Right lobe of liver (tissue), 6 donors: ENCODE results near the gene VDR. TPM values are rescaled to one million over a fixed set of nuclear protein-coding genes. Genes with fewer than 3 reads are reported as not detected.

Experiments
- ATAC-seq, 4 donors: fragments of 200-7000 bp; cut with Tn5 transposase; one replicate each; pipeline ENCODE4 v1.9.1; 2020; ENCODE audit warnings: mild to moderate bottlenecking in 4 of 4, moderate library complexity in 4 of 4
- DNase-seq, 3 donors: peaks; one replicate each; pipeline ENCODE4 v3.0.0-alpha.2; 2020
- H3K27ac ChIP-seq, 3 donors: fragments of 200-600 bp; one replicate each; pipeline ENCODE4 v1.8.0; 2022
- H3K27me3 ChIP-seq, 2 donors: fragments of 200-600 bp; one replicate each; pipeline ENCODE4 v1.8.0; 2022
- H3K36me3 ChIP-seq, 4 donors: fragments of 200-600 bp; sonication (generic) in 1 of 4; one replicate each; pipeline versions ENCODE4 v1.5.1 to v1.8.0; 2017 to 2022; ENCODE audit warnings: control low read depth in 1 of 4
- H3K4me1 ChIP-seq, 4 donors: fragments of 200-600 bp; sonication (generic) in 1 of 4; one replicate each; pipeline versions ENCODE4 v1.5.1 to v1.8.0; 2017 to 2022; ENCODE audit warnings: control low read depth in 1 of 4
- H3K4me3 ChIP-seq, 3 donors: fragments of 200-600 bp; one replicate each; pipeline ENCODE4 v1.8.0; 2022
- H3K9me3 ChIP-seq, 4 donors: fragments of 200-600 bp; sonication (generic) in 1 of 4; one replicate each; pipeline versions ENCODE4 v1.5.1 to v1.8.0; 2017 to 2022; ENCODE audit warnings: control low read depth in 1 of 4
- CTCF ChIP-seq, 4 donors: fragments of 200-600 bp in 3 of 4; fragments of 450-650 bp in 1 of 4; IDR thresholded peaks; one replicate each; pipeline versions ENCODE4 v1.5.1 to v1.8.0; 2016 to 2022; ENCODE audit warnings: antibody characterized with exemption in 4 of 4, mild to moderate bottlenecking in 2 of 4
- POLR2A ChIP-seq: fragments of 450-650 bp; IDR thresholded peaks from one replicate; pipeline ENCODE4 v1.6.1; 2017; ENCODE audit warnings: antibody characterized with exemption, mild to moderate bottlenecking
- WGBS: methylation state at CpG from one replicate; pipeline ENCODE4 v1.1.6; 2018; ENCODE audit warnings: low coverage, low lambda C conversion rate; ENCODE audit not compliant: insufficient coverage; ENCODE audit errors: missing lambda C conversion rate; 5-methylcytosine and 5-hydroxymethylcytosine counted together
- intact Hi-C, 2 donors: fragments of 100-400 bp; cut with DNase I; formaldehyde crosslinking; loops; one replicate each; pipeline versions ENCODE4 v1.11.2 to v1.14.1; 2022
- total RNA-seq, 6 experiments: library from RNA; depleted of rRNA in 2 of 6; stranded (reverse); fragments of >200 nt in 2 of 6; fragmentation: NEBNext Ultra II Directional in 3 of 6; extraction: Animal tissue kit (Norgen Biotek cat#: 25700) in 3 of 6; gene quantifications; one replicate each; pipeline versions ENCODE4 v1.1.0 to v1.2.4, GENCODE V29; 2016 to 2023
- donor health status: DM: no; HTN: yes; CAD: no.
- donor health status: DM: no; HTN: no; CAD: no.
- donor health status: DM: no; HTN: no; CAD: no.
- donor health status: DM: no; HTN: yes; CAD: no.
- donor health status: DM: no; HTN: yes; CAD: no.

VDR gene
- total RNA-seq, 6 experiments from 2014 or later, result 0.18 to 1.2 (median 0.39) TPM

GRCh38 chr12:47868552-47869031 lies 36.2 kb downstream of the VDR start:
- Histone ChIP-seq H3K9me3 (no peaks in the 10 kb centered on the region), H3K36me3 (no peaks in the 10 kb centered on the region), H3K27me3 (no peaks in the 10 kb centered on the region), H3K4me3 (no peak overlapping the region), H3K4me1 (peaks cover 0 to 13% (median 4%) of the 10 kb centered on the region in 4 donors), H3K27ac (no peak overlapping the region)
- TF ChIP-seq CTCF (IDR thresholded peaks at IDR 0.05) (no peak), POLR2A (no peak)
- WGBS, result 60% methylated on average over 5 of the region's 8 CpGs
- intact Hi-C loops, result no loop called here
- no peak for DNase-seq
- peak in 1 of 4 donors; percentile 5 for ATAC-seq

- TF ChIP-seq CTCF (IDR thresholded peaks at IDR 0.05) (no peak), POLR2A (no peak)
- H3K9me3 ChIP-seq, result no peaks in the 10 kb centered on the region
- H3K27ac ChIP-seq, result no peak overlapping the region
- no peak for ATAC-seq
- H3K4me1 ChIP-seq, result peaks cover 0 to 13% (median 4%) of the 10 kb centered on the region in 4 donors
- 60% methylated on average over 1 of the region's 2 CpGs for WGBS
- H3K27me3 ChIP-seq, result no peaks in the 10 kb centered on the region
- H3K4me3 ChIP-seq, result no peak overlapping the region
- intact Hi-C loops, result no loop called here
- no peak for DNase-seq
- no peaks in the 10 kb centered on the region for H3K36me3 ChIP-seq
Measured at GRCh38 chr12:47868041-47868440, 36.8 kb downstream of the VDR start.

GRCh38 chr12:47867495-47867941 lies 37.3 kb downstream of the VDR start:
- intact Hi-C loops, result no loop called here
- ATAC-seq (no peak), DNase-seq (no peak)
- Histone ChIP-seq H3K4me3 (no peak overlapping the region), H3K27ac (no peak overlapping the region), H3K9me3 (no peaks in the 10 kb centered on the region), H3K27me3 (no peaks in the 10 kb centered on the region), H3K36me3 (no peaks in the 10 kb centered on the region), H3K4me1 (peaks cover 0 to 13% (median 4%) of the 10 kb centered on the region in 4 donors)
- TF ChIP-seq POLR2A (no peak), CTCF (IDR thresholded peaks at IDR 0.05) (no peak)
- WGBS, result 54% methylated on average over 2 of the region's 4 CpGs

- Histone ChIP-seq H3K9me3 (no peaks in the 10 kb centered on the region), H3K4me1 (peaks cover 0 to 3% (median 0%) of the 10 kb centered on the region in 4 donors), H3K27ac (no peak overlapping the region), H3K36me3 (no peaks in the 10 kb centered on the region), H3K27me3 (no peaks in the 10 kb centered on the region), H3K4me3 (no peak overlapping the region)
- TF ChIP-seq CTCF (IDR thresholded peaks at IDR 0.05) (no peak), POLR2A (no peak)
- DNase-seq (no peak), ATAC-seq (no peak)
- intact Hi-C loops, result no loop called here
- WGBS, result 100% methylated on average over 2 of the region's 14 CpGs
Measured at GRCh38 chr12:47864646-47865235, 40.1 kb downstream of the VDR start.
